Peyer's patch (tissue), 4 donors: ENCODE measurements around the gene SCAF4.

ENCODE experiments used
- POLR2A ChIP-seq, 2 donors: fragments of 450-650 bp; IDR thresholded peaks; one replicate each; pipeline ENCODE4 v1.5.1; 2017; ENCODE audit warnings: antibody characterized with exemption in 2 of 2, mild to moderate bottlenecking in 2 of 2, moderate library complexity in 2 of 2
- TF ChIP-seq, protein P1 (sequence below), 6 experiments: fragments of 450-650 bp in 4 of 6; fragments of 200-600 bp in 2 of 6; sonication (generic) in 1 of 6; IDR thresholded peaks; one replicate each; pipeline ENCODE4 v1.5.1; 2017 to 2019; ENCODE audit warnings: antibody characterized with exemption in 6 of 6, mild to moderate bottlenecking in 3 of 6, moderate library complexity in 1 of 6

DNA sequence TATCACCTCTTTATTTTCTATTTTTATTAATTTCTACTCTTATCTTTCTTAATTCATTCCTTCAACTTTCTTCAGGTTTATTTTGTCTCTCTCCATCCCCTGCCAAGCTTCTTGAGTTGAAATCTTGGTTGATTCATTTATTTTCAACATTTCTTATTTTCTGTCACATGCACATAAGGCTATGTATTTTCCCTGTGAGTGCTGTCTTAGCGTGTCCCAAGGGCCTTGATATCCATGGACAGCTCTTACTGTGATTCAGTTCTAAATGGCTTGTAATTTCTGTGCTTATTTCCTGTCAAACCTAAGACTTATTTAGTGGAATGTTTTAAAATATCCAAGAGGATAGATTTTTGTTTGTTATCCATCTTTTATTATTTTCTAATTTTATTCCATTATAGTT, 36.8 kb upstream of the SCAF4 start:
- TF ChIP-seq, protein P1, sequence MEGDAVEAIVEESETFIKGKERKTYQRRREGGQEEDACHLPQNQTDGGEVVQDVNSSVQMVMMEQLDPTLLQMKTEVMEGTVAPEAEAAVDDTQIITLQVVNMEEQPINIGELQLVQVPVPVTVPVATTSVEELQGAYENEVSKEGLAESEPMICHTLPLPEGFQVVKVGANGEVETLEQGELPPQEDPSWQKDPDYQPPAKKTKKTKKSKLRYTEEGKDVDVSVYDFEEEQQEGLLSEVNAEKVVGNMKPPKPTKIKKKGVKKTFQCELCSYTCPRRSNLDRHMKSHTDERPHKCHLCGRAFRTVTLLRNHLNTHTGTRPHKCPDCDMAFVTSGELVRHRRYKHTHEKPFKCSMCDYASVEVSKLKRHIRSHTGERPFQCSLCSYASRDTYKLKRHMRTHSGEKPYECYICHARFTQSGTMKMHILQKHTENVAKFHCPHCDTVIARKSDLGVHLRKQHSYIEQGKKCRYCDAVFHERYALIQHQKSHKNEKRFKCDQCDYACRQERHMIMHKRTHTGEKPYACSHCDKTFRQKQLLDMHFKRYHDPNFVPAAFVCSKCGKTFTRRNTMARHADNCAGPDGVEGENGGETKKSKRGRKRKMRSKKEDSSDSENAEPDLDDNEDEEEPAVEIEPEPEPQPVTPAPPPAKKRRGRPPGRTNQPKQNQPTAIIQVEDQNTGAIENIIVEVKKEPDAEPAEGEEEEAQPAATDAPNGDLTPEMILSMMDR (IDR thresholded peaks at IDR 0.05) = no peak
- TF ChIP-seq POLR2A (IDR thresholded peaks at IDR 0.05) = no peak
